Activated CD8-positive, alpha-beta memory T cell treated with anti-CD3 and anti-CD28 coated beads, Interleukin-2, amount 50 U/mL, for 48 hours (primary cell): ENCODE data around the gene MYH9.

Source experiments
- DNase-seq: peaks from one replicate; pipeline ENCODE4 v3.0.0-alpha.2; 2020

MYH9 gene

GRCh38 chr22:36385491-36386350, 2.0 kb downstream of the MYH9 start:
- peak; percentile 81 for DNase-seq

DNA sequence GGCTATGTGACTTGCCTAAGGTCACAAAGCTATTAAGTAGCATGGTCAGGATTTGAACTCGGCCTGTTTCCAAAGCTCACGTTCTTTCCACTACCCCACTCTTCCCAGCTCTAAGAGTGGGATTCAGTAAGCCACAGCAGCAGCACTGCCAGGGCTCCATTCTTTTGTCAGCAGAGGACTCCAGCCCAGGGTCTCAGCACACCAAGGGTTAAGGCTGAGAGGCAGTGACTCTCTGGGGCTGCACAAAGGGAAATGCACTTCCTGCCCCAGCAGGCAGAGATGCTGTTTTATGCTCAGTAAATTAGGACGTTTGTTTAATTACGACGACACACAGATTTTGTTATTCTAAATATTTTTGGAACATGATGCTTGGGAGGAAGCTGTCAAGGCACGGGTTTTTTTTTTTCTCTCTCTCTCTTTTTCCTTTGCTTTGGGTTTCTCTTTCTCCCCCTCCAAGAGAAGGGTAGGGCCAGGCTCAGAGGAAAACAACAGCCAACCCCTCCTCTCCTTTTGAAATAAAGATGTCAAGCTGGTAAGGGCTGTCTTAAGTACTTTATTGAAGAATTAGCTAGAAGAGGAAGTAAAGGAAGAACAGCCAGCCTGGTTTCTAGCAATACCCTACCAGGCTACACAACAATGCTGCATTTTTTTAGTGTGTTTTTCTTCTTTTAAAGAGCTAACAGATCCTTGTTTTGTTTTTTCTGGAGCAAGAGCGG, 2.8 kb downstream of the MYH9 start:
- DNase-seq, result no peak

- DNase-seq, result peak; percentile 77
Observed at GRCh38 chr22:36383110-36383581, 4.6 kb downstream of the MYH9 start.

GRCh38 chr22:36381513-36382128, 6.1 kb downstream of the MYH9 start:
- no peak for DNase-seq

- DNase-seq, result peak; percentile 72
Observed at GRCh38 chr22:36379593-36380361, 8.0 kb downstream of the MYH9 start.

GRCh38 chr22:36378869-36379217, 8.9 kb downstream of the MYH9 start:
- no peak for DNase-seq

GRCh38 chr22:36378080-36378868, 9.5 kb downstream of the MYH9 start:
- DNase-seq, result no peak

- DNase-seq, result no peak
Observed at GRCh38 chr22:36377022-36377631, 10.6 kb downstream of the MYH9 start.

GRCh38 chr22:36376265-36376664, 11.5 kb downstream of the MYH9 start:
- DNase-seq, result no peak

DNA sequence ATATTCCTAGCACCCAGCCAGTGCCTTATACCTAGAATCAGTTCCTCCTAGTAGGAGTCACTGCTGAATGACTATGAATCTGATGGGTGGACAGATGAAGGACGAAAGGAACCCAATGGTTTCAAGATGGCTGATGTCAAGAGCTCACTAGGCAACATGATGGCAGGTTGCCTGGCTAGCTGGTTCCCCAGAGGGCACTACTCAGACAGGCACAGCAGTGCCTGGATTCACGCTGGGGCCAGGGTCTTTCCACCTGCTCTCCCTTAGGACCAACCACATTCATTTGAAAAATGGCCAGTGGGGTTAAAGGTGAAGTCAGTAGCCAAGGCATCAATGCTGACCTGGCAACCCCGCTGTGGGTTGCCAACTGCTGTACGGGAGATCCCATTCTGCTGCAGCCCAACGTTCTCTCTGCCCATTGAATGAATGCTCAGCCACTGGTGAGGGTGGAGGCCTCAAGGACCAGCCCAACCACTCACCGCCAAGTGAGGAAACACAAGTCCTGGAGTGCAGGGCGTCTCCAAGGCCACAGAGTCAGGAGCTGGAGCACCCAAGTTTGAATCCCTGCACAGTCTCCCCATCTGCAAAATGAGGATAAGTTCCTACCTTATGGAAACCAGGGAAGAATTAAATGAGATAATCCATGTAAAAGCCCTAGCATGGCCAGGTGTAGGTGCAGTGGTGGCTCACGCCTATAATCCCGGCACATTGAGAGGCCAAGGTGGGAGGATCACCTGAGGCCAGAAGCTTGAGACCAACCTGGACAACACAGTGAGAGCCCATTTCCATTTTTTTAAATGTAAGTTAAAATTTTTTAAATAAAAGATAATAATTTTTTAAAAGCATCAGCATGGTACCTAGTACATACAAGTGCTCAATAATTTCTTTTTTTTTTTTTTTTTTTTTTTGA, 12.4 kb downstream of the MYH9 start:
- DNase-seq, result no peak

DNA sequence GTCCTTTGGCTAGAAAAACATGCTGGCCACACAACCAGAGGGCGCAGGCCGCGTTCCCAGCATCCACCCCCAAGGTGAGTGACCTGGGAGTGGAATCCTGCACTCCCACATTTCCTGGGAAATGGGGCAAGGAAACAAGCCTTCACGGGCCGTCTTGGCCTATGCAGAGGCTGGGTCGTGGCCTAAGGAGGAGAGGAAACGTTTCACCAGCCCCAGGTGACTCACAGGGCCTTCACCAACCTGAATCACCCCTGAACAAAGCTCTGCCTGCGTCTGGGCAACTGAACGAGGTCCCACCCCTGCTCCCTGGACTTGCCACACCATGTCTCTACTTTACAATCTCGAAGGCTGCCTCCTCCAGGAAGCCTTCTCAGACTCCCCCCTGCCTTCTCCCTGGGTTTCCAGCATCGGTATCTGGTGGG, 13.2 kb downstream of the MYH9 start:
- DNase-seq, result peak; percentile 80

DNA sequence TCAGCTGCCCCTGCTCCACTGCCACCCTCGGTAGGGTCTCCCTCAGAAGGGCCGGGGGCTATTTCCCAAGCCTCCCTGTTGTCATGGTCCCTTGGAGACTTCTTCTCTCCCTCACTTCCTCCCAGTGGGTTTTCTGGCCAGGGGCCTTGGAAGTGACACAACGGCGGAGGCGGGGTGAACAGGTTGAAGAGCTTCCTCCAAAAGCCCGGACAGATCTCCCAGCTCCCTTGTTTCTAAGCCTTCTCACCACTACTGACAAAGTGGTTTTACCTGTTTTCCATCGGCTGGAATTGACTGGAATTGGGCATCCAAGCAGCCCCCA, 14.5 kb downstream of the MYH9 start:
- DNase-seq, result no peak

GRCh38 chr22:36371920-36372319, 15.8 kb downstream of the MYH9 start:
- no peak for DNase-seq

- no peak for DNase-seq
Observed at GRCh38 chr22:36369922-36370791, 17.6 kb downstream of the MYH9 start.

- DNase-seq, result no peak
Observed at GRCh38 chr22:36369004-36369921, 18.5 kb downstream of the MYH9 start.

GRCh38 chr22:36368359-36368983, 19.3 kb downstream of the MYH9 start:
- no peak for DNase-seq

DNA sequence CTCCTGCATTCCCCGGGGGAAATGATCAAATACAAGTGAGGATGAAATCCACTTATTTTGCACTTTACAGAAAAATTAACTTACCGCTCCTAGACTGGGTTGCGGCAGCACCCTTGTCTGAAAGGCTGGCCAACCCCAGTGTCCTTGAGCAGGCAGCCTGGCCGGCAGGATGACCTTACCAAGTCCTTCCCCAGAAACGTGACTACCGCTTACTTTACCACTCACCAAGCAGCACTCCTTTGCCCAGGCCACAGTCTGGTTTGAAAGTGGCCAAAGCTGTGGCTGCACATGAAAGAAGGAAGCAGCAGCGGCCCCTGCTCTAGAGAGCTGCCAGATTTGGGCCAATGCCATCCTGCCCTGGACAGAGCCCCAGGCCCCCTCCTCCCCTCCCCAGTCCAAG, 20.3 kb downstream of the MYH9 start:
- no peak for DNase-seq

- DNase-seq, result no peak
Observed at GRCh38 chr22:36367066-36367465, 20.7 kb downstream of the MYH9 start.
